T-helper 17 cell (primary cell): ENCODE results near the gene SPSB4. TPM values are rescaled to one million over a fixed set of nuclear protein-coding genes. Genes with fewer than 3 reads are reported as not detected.
"Not testable (repeated sequence)": the region's sequence is repeated elsewhere in the genome, so short reads cannot be mapped to it uniquely, and the experiment has no call there.

Source experiments
- ATAC-seq: fragments of 150-1000 bp; cut with Tn5 transposase; 2 replicates; pipeline ENCODE4 v1.10.0; 2021; ENCODE audit warnings: mild to moderate bottlenecking, moderate library complexity
- DNase-seq, 3 donors: peaks; one replicate each; pipeline versions ENCODE4 v3.0.0 to v3.0.0-alpha.2; 2020 to 2021
- H3K9me3 ChIP-seq: one replicate; pipeline ENCODE4 v1.7.0; 2013; ENCODE audit warnings: low read length, mild to moderate bottlenecking; ENCODE audit not compliant: control insufficient read depth, poor library complexity, severe bottlenecking
- H3K27ac Mint-ChIP-seq: one replicate; pipeline ENCODE4 v1.8.0; 2022; ENCODE audit warnings: mild to moderate bottlenecking, moderate library complexity, mixed read lengths
- H3K27me3 Mint-ChIP-seq: one replicate; pipeline ENCODE4 v1.8.0; 2022; ENCODE audit warnings: mixed read lengths
- H3K36me3 Mint-ChIP-seq: one replicate; pipeline ENCODE4 v1.8.0; 2022; ENCODE audit warnings: low read depth, mixed read lengths
- H3K4me1 Mint-ChIP-seq: one replicate; pipeline ENCODE4 v1.8.0; 2022; ENCODE audit warnings: mild to moderate bottlenecking, mixed read lengths
- H3K4me3 Mint-ChIP-seq: one replicate; pipeline ENCODE4 v1.8.0; 2022; ENCODE audit warnings: mild to moderate bottlenecking, moderate library complexity, mixed read lengths
- total RNA-seq, 4 donors: library from RNA in 2 of 4; stranded (reverse) in 2 of 4; gene quantifications; one replicate each; pipeline ENCODE4 v1.2.3 and lab custom pipeline; 2022 to 2026

The SPSB4 gene
- total RNA-seq, 2 donors from 2014 or later, result not detected

GRCh38 chr3:141112686-141113297, 61.6 kb downstream of the SPSB4 start:
- no peak for DNase-seq
- peaks cover 23% of the 10 kb centered on the region for H3K27me3 Mint-ChIP-seq
- no peaks in the 10 kb centered on the region for H3K36me3 Mint-ChIP-seq
- H3K9me3 ChIP-seq, result no peaks in the 10 kb centered on the region
- ATAC-seq, result no peak
- no peak overlapping the region for H3K4me3 Mint-ChIP-seq
- H3K4me1 Mint-ChIP-seq, result peaks cover 2% of the 10 kb centered on the region
- no peak overlapping the region for H3K27ac Mint-ChIP-seq

- not testable (repeated sequence) for H3K27ac Mint-ChIP-seq, DNase-seq, H3K9me3 ChIP-seq, ATAC-seq, H3K36me3 Mint-ChIP-seq, H3K4me3 Mint-ChIP-seq, H3K4me1 Mint-ChIP-seq
- peaks cover 18% of the 10 kb centered on the region for H3K27me3 Mint-ChIP-seq
Measured at GRCh38 chr3:141113680-141114079, 62.5 kb downstream of the SPSB4 start.

GRCh38 chr3:141114179-141114745, 63.1 kb downstream of the SPSB4 start:
- peaks cover 2% of the 10 kb centered on the region for H3K4me1 Mint-ChIP-seq
- ATAC-seq, result no peak
- no peak for DNase-seq
- H3K27ac Mint-ChIP-seq, result no peak overlapping the region
- no peaks in the 10 kb centered on the region for H3K9me3 ChIP-seq
- peaks cover 17% of the 10 kb centered on the region for H3K27me3 Mint-ChIP-seq
- H3K36me3 Mint-ChIP-seq, result no peaks in the 10 kb centered on the region
- no peak overlapping the region for H3K4me3 Mint-ChIP-seq

DNA sequence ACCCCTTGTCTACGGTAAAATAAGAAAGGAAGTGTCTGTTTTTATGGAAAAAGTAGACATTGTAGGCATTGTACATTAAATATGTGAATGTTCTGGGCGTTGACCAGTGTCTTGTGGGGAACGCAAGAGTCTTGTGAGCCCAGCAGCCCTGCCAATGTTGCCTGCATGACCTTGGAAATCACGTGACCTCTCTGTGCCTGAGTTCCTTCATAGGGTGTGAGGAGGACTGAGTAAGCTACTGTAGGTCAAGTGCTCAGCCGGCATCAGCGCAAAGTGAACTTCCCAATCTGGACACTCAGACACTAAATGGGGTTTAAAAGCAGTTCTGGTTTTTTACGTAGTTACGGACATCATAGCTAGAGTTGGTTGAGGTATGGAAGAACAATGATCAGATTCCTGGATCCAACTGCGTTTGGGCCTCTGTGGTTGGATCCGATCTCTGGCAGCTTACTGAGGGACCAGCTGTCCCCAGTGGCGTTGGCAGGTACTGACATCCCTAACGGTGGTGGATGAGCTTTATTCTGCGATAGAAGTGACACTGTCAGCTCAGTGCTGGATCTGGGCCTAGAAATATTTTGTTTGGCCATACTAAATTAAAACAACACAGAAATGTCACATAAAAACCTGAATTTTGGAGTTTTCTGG, 63.8 kb downstream of the SPSB4 start:
- H3K9me3 ChIP-seq, result no peaks in the 10 kb centered on the region
- DNase-seq (no peak), ATAC-seq (no peak)
- H3K4me3 Mint-ChIP-seq, result no peak overlapping the region
- H3K27me3 Mint-ChIP-seq, result peaks cover 17% of the 10 kb centered on the region
- H3K4me1 Mint-ChIP-seq, result peaks cover 2% of the 10 kb centered on the region
- no peaks in the 10 kb centered on the region for H3K36me3 Mint-ChIP-seq
- H3K27ac Mint-ChIP-seq, result no peak overlapping the region

DNA sequence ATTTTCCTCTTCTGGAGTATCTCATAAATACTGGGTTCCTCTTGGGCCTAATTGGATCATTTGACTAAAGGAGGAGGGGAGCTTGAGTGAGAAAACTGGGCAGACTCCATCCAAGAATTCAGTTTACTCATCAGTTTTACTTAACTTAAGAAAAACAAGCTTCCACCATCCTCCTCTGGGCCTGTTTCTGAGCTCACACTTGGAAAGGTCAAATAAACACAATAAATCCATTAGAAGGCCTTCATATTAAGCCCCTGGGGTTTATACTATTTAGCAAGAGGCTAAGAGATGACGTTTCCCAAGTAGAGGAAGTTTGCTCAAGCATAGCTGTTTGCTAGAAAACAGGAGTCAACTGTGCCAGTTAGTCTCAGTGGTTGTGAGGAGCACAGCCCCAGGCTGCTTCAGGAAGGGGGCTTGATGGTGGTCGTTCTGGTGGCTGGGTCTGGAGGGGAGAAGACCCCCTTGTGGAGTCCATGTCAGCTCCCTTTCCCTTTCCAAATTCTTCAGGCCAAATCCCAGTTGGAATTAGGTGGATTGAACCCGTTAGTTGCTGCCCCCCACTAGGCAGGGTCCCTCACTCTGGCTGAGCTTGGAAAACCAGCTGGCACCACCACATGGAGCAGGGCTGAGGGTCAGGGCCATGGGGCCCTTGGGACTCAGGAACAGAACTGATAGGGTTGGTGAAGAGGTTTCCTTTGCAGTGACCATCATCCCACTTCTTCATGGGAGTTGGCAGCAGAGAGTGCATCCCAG, 64.8 kb downstream of the SPSB4 start:
- peaks cover 2% of the 10 kb centered on the region for H3K4me1 Mint-ChIP-seq
- no peak overlapping the region for H3K4me3 Mint-ChIP-seq
- no peak overlapping the region for H3K27ac Mint-ChIP-seq
- peaks cover 17% of the 10 kb centered on the region for H3K27me3 Mint-ChIP-seq
- DNase-seq (no peak), ATAC-seq (no peak)
- H3K9me3 ChIP-seq, result no peaks in the 10 kb centered on the region
- H3K36me3 Mint-ChIP-seq, result no peaks in the 10 kb centered on the region

GRCh38 chr3:141116721-141117120, 65.6 kb downstream of the SPSB4 start:
- no peaks in the 10 kb centered on the region for H3K9me3 ChIP-seq
- H3K36me3 Mint-ChIP-seq, result no peaks in the 10 kb centered on the region
- H3K4me3 Mint-ChIP-seq, result no peak overlapping the region
- peaks cover 2% of the 10 kb centered on the region for H3K4me1 Mint-ChIP-seq
- ATAC-seq (no peak), DNase-seq (no peak)
- no peak overlapping the region for H3K27ac Mint-ChIP-seq
- H3K27me3 Mint-ChIP-seq, result peaks cover 24% of the 10 kb centered on the region

GRCh38 chr3:141117982-141118381, 66.8 kb downstream of the SPSB4 start:
- ATAC-seq, result not testable (repeated sequence)

GRCh38 chr3:141122455-141123030, 71.4 kb downstream of the SPSB4 start:
- H3K4me3 Mint-ChIP-seq, result no peak overlapping the region
- no peaks in the 10 kb centered on the region for H3K36me3 Mint-ChIP-seq
- ATAC-seq, result no peak

More at GRCh38 chr3:141117982-141118381, 66.8 kb downstream of the SPSB4 start:
- H3K36me3 Mint-ChIP-seq, DNase-seq, H3K27ac Mint-ChIP-seq, H3K9me3 ChIP-seq, H3K4me1 Mint-ChIP-seq, H3K4me3 Mint-ChIP-seq: not testable (repeated sequence)
- peaks cover 27% of the 10 kb centered on the region for H3K27me3 Mint-ChIP-seq

DNA sequence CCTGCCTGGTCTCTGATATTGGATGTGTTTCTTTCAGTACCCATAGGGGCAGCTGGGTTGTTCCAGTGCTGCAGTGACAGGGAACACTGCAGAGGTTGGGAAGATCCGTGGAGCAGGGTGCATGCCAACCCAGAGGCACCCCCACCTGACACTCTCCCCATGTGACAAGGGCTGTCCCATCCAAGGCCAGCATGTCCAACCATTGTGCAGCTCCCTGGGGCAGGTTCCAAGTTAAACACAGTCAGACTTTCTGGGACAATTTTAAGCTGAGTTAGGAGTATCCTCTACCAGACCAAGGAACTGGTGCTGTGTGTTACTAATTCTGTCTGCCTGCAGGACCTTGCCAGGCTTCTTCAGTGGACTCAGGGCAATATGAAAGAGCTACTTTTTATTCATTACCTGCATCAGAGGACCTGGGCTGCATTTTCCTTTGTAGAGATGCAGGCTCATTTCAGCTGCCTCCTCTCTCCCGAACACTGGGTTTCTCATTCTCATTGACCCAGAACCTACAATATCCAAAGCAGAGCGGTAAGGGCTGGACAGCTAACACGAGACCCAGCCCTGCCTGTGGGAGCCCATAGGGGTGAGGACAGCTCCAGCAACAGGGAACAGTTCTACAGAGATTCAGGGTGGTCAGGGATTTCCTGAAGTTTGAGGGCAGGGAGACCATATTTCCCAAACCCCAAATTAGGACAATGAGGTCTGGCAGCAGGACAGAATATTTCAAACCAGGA, 72.7 kb downstream of the SPSB4 start:
- ATAC-seq (no peak), DNase-seq (no peak)
- H3K4me3 Mint-ChIP-seq, result no peak overlapping the region
- H3K9me3 ChIP-seq, result no peaks in the 10 kb centered on the region
- peaks cover 58% of the 10 kb centered on the region for H3K27me3 Mint-ChIP-seq
- H3K27ac Mint-ChIP-seq, result no peak overlapping the region
- H3K4me1 Mint-ChIP-seq, result no peaks in the 10 kb centered on the region
- H3K36me3 Mint-ChIP-seq, result no peaks in the 10 kb centered on the region

More at GRCh38 chr3:141122455-141123030, 71.4 kb downstream of the SPSB4 start:
- no peaks in the 10 kb centered on the region for H3K9me3 ChIP-seq
- Mint-ChIP-seq H3K27me3 (peaks cover 54% of the 10 kb centered on the region), H3K27ac (no peak overlapping the region), H3K4me1 (no peaks in the 10 kb centered on the region)
- no peak for DNase-seq

DNA sequence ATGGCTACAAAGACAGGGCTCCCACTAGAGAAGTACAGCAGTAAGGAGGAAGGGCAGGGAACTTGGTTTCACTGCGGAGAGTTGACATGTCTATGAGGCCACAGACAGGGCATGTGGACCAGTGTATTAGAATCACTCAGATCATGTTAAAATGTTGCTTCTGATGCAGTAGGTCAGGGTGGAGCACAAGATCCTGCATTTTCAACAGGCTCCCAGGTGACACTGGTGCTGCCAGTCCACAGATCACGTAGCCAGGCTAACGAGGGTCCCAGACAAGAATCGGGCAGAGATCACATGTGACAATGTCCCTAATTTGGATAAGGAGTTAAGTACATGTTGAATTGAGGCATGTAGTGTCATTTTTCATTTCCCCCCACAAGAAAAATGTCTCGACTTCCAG, 73.6 kb downstream of the SPSB4 start:
- DNase-seq (no peak), ATAC-seq (no peak)
- Mint-ChIP-seq H3K36me3 (no peaks in the 10 kb centered on the region), H3K27ac (no peak overlapping the region), H3K4me3 (no peak overlapping the region), H3K4me1 (no peaks in the 10 kb centered on the region), H3K27me3 (peaks cover 63% of the 10 kb centered on the region)
- H3K9me3 ChIP-seq, result no peaks in the 10 kb centered on the region

GRCh38 chr3:141125351-141125750, 74.2 kb downstream of the SPSB4 start:
- no peaks in the 10 kb centered on the region for H3K9me3 ChIP-seq
- no peaks in the 10 kb centered on the region for H3K36me3 Mint-ChIP-seq
- no peak overlapping the region for H3K4me3 Mint-ChIP-seq
- H3K27ac Mint-ChIP-seq, result no peak overlapping the region
- DNase-seq, result no peak
- H3K27me3 Mint-ChIP-seq, result peaks cover 68% of the 10 kb centered on the region
- H3K4me1 Mint-ChIP-seq, result no peaks in the 10 kb centered on the region
- no peak for ATAC-seq

GRCh38 chr3:141126661-141127343, 75.7 kb downstream of the SPSB4 start:
- Mint-ChIP-seq H3K27ac (no peak overlapping the region), H3K4me1 (no peaks in the 10 kb centered on the region), H3K4me3 (no peak overlapping the region), H3K36me3 (no peaks in the 10 kb centered on the region), H3K27me3 (peaks cover 61% of the 10 kb centered on the region)
- DNase-seq, result no peak
- no peaks in the 10 kb centered on the region for H3K9me3 ChIP-seq
- no peak for ATAC-seq
